Non-pigmented ciliary epithelial cell (primary cell): ENCODE measurements around the gene CLCA2.

Source experiments
- DNase-seq: peaks from one replicate; pipeline ENCODE4 v3.0.0-alpha.2; 2010; ENCODE audit warnings: low read depth

The CLCA2 gene

DNA sequence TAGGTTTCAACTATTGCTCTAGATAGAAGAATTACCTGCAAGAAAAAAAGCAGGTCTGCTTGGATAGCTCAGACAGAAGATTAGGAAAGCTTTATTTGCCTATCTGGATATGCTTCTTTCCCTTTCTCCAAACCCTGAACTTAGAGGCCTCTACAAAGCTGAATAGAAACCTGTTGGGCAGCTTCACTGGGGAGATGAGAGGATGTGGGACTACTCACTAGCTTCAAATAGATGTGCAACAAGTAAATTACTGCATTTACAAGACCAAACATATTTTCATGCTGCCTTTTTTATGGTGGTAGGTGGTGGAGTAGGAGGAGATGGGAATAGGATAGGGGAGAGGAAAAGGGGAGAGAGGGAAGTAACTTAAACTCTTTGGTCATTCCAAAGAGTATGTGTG is 6.4 kb downstream of the CLCA2 start:
- DNase-seq: no peak

DNA sequence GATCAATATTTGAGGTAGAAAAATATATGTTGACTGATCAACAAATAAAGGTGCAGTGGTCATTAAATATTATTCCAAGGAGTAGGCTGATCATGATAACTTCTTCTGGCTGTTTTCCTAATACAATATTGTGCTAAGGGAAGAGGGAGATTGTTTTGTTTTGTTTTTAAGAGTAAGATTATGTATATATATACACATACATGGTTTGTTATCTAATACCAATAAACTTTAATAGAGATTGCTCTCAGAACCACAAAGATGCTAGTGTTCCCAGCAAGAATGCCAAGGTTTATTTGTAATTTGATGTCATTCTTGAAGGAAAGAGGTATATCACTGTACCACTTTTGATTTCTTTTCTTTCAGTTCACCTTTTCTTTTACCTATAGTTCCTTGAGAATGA is 10.1 kb downstream of the CLCA2 start:
- no peak for DNase-seq

DNA sequence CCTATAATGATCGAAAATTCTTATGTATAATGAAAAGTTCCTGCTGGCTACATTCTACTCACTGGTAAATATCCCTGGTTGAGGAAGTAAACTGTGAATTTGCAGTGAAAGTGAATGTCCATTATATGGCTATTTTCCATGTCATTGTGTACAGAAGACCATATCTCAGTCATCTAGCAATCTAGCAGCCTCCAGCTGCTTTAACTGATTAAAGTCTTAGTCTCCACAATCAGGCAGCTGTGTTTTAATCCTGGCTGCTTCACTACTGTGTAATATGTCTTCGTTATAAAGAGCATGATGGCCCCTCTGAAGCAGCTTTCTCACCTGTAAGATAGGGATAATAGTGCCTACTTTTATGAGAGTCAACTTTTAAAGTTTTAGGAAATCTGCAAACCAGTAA is 11.4 kb downstream of the CLCA2 start:
- DNase-seq: no peak

DNA sequence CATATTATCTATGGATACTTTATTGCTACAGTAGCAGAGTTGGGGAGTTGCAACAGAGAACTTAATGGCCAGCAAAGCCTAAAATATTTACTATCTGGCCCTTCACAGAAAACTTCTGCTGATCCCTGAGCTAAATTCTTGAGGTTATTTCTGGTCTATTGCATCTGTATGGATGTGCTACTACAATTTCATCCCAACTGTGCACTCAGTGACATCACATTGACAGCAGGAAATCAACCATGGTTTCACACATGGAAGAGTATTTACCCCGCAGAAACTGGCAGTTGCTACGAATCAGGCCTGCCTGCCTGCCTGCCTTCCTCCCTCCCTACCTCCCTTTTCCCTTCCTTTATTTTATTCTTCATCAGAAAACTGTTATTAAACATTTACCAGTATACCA is 12.1 kb downstream of the CLCA2 start:
- no peak for DNase-seq

DNA sequence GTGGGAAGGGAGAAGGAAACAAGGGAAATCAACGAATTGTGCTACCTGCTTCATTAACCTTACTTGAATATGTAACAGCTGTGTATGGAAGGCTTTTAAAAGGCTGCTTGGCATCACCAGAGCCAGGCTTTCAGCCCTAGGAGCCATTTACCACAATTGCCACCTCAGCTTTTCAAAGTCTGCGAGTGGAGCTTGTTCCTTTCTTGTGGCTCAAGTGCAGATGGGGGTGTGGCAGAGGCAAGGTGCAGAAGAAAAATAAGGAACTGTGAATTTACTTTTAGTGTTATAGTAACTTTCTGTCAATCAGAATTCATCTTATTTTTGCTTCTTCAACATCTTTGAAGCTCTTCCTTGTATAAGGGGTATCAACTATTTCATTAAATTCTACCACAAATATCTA is 17.6 kb downstream of the CLCA2 start:
- DNase-seq: no peak

DNA sequence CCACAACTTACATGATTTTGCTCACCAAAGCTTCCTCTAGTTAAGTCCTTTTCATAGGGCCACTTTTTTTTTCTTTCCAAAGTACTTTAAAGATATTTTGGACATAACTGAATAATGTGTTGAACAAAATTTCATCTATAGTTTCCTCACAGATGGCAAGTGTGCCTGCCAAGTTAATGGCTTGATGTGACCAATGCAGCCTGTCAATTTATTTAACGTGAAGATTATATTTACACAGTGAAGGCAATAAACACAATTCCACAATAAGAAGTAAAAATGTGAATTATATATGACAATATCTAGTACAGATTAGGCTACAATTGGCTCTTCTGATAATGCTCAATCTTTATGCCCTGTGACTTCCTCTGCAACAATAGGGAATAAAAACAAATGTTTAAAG is 18.0 kb downstream of the CLCA2 start:
- DNase-seq: no peak

DNA sequence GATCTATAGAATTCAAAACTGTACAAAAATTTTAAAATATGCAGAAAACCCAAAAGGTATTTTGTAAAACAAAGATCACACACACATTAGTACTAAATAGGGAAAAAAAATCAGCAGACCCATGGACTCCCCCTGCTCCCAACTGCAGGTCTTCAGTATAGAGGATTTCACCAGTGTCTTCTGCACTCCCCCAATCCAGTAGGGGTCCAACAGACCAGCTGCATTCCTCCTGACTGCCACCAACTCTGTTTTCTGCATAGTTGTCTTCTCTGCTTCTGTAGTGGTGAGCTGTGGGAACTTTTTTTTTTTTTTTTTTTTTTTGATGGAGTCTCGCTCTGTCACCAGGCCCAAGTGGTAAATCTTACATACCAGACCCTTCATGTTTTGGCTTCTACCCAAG is 21.9 kb downstream of the CLCA2 start:
- DNase-seq: no peak

DNA sequence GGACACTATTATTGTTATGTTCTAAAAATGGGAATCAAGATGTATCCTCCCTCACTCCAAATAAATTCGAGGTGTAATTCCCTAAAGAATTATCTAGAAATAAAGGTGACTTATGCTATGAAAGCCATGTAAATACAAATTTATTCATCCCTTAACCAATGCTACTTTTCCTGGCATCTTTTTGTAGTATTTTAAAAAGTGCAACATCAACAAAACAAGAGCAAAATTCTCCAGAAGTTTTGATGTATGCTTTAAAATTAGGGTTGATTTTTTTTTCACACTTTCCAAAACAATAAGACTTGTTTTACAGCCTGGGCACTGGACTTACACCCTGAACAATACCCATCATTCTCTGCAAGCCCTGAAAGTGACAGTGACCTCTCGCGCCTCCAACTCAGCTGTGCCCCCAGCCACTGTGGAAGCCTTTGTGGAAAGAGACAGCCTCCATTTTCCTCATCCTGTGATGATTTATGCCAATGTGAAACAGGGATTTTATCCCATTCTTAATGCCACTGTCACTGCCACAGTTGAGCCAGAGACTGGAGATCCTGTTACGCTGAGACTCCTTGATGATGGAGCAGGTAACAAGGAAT is 23.3 kb downstream of the CLCA2 start:
- DNase-seq: no peak

DNA sequence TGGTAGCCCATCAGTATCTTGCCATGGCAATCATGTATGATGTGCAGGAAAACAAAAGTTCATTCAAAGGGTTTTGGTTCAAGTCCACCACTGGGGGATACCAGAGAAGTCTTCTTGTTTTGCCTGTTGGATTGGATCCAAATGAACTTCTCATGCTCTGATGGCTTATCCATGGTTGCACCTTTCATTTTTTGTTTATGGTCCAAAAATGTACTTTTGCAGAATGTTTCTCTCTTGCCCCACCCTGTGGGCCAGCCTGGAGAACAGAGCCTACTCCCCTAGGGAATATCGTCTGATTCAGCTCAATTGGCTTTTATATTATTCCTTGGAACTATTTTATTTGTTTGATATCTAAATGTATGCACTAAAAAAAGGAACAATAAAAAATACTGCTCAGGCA is 24.7 kb downstream of the CLCA2 start:
- DNase-seq: no peak

DNA sequence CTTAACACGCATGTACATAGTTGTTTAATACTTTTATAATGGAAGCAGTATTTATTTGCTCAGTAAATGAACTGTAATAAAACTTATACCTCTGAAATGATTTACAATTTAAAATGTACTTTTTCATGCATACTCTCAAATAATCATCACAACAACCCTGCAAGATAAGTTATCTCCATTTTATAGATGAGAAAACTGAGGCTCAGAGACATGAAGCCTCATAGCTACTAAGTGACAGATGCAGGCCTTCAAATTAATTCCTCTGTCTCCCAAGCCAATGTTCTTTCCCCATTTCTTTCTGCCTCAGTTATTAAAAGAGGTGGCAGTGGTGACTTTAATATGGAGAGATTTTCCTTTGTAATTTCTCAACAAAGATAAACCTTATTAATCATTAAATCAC is 25.1 kb downstream of the CLCA2 start:
- no peak for DNase-seq

DNA sequence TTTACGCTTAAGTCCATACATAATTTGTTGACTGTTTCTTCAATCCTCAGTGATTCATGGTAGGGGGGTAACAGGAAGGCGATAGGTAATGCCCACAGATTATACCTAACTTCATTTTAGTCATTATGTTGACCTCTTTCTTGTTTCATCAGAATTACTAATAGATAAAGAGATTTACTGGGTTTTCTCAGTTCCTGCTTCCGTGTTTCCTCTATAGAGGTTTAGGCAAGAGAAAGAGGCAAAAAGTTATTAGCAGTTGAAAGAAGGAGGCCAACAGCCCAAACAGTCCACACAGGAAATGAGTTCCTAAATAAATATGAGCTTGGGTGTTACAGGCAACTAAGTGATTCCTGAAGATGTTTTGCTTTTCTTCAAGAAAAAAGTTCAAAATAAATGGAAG is 26.9 kb downstream of the CLCA2 start:
- DNase-seq: no peak

DNA sequence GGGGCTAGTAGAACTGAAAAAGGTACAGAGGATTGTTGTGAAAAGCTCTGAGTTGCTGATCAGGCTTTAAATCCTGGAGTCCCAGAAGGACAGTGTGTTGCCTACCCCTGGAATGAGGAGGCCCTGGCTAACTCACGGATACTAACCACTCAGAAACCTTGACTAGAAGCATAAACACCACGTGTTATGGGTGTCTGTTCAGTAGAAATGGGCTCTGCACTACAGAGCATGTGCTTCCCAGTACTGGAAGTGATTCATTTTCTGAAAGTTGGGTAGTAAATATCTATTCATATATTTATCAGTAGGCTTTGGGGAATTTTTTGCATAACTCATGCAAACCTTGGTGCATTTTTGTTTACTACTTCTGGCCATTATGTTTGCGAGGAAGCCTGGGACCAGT is 29.7 kb downstream of the CLCA2 start:
- no peak for DNase-seq

DNA sequence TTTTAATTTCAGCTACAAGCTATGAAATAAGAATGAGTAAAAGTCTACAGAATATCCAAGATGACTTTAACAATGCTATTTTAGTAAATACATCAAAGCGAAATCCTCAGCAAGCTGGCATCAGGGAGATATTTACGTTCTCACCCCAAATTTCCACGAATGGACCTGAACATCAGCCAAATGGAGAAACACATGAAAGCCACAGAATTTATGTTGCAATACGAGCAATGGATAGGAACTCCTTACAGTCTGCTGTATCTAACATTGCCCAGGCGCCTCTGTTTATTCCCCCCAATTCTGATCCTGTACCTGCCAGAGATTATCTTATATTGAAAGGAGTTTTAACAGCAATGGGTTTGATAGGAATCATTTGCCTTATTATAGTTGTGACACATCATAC is 31.1 kb downstream of the CLCA2 start:
- DNase-seq: no peak

DNA sequence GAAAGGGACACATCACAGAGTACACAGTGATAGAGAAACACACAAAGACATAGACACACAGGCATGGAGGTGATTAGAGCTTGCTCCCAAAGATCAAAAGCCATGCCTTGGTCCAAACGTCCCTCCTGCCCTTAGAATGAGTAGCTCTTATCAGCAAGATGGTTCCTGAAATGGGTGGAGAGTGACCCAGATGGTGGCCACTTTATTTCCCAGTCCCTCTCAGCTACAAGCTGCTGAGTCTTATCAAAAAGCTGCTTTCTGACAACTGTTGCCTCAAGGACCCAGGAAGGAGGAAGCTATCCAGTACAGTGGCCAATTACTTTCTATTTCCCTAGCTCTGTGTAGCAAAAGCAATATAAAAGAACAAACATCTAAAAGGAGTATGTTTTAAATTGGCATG is 37.0 kb downstream of the CLCA2 start:
- DNase-seq: no peak

DNA sequence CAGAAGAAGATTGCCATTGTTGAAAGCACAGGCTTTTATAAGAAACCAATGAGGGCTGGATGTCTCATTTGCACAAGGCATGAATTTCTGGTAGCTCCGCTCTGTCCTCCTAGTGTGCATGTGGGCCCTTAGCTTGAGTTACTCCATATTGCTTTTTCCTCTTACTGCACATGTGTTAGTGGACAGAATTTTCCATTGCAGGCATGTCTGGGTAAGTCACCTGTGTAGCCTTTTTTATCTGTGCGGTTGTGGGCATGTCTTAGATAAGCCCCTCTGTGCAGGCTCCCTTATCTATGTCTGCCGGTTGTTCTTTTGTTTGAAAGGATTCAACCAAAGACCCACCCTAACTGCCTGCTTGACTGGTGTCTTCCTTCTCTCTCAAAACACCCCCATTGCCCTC is 37.5 kb downstream of the CLCA2 start:
- no peak for DNase-seq

DNA sequence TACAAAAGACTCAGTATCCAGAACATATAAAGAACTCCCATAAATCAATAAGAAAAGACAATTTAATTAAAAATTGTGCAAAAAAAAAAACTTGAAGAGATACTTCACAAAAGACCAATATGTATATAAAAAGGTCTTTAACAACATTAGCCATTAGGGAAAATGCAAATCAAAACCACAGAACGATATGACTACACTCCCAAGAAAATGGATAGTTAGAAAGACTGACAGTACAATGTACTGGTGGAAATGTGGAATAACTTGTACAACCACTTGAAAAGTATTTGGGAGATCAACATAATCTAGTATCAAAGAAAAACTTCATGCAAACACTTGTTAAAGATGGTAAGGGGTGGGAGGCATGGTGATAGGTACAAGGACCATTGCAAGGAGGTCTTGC is 40.8 kb downstream of the CLCA2 start:
- no peak for DNase-seq

DNA sequence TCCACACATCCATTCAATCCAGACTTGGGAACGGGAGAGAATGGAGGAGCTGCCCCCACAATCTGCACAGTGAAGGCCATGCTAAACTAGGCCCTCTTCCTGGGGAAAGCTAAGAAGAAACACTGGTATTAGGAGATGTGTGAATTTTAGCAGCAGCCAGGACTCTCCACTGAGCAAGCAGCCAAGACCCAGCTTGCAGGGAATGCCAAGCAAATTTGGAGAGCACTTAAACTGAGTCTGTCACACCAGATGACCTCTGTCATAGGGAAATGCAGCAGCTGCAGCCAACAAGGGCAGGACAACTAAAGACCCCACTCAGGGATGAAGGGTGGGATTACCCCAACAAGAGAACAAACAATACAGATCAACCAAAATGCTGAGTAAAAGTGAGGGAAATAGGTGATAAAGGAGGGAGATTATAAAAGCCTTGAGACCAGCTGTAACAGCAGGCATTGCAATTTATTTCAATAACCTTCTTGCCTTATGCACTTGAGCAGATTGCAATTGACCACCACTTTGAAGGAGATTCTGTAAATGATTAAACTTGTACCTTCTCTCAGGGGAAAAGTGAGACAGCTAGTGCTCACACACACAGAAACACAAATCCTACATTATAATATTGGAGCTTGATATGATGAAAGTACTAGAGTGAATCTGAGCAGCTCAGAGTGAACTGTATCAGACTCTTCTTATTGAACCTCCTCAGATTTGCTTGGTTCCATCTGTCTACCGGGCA is 42.3 kb downstream of the CLCA2 start:
- DNase-seq: no peak

DNA sequence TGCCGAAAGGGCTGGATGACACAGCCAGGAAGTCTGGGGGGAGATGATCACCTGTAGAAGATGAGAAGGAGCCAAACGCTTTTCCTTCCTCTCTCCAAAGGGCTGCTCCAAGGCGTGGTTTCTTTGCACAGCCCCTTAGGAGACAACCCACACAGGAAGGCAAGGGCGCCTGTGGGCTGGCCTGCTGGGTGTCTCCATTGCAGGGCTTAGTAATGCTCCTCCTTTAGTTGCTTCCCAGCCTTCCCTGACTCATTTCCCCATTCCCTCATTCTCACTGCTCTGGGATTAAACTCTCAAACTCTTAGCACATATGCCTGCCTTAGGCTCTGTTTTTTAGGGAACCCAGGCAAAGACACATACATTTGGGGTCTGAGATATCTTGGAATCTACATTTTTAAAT is 43.0 kb downstream of the CLCA2 start:
- DNase-seq: no peak

DNA sequence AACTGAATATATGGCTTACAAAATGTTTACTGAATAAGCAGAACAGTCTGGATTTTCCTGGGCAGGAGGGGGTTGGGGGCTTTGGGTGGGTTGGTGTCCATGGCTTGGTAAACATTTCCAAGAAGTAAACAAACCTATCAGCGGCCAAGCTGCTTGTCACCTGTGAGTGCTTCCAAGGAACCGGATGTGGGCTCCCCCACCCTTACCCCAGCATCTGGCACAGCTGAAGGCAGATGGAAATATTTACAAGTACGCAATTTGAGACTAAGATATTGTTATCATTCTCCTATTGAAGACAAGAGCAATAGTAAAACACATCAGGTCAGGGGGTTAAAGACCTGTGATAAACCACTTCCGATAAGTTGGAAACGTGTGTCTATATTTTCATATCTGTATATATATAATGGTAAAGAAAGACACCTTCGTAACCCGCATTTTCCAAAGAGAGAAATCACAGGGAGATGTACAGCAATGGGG is 44.6 kb downstream of the CLCA2 start, which contains the start of gene CLCA1:
CLCA1 (plus strand) TSS at position 427 of the 477 bp plus-strand sequence; CDS start at position 472, 45 bp downstream.
- DNase-seq: no peak

DNA sequence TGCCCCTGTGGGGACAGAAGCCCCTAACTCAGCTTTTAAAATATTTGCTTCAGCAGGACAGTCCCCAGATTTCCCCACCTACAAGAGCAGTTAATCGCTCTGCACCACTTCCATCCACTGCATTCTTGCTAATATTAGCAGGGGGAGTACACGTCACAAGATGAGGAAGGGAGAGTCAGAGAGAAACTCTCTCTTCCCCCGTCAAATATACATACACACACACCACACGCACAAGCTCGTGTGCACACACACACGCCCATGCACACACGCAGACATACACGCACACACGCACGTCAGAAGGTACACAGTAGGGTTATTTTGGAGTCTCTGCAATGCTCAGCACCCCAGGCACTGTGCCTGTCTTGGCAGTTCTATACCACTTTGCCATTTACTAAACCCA is 46.9 kb downstream of the CLCA2 start:
- DNase-seq: no peak

DNA sequence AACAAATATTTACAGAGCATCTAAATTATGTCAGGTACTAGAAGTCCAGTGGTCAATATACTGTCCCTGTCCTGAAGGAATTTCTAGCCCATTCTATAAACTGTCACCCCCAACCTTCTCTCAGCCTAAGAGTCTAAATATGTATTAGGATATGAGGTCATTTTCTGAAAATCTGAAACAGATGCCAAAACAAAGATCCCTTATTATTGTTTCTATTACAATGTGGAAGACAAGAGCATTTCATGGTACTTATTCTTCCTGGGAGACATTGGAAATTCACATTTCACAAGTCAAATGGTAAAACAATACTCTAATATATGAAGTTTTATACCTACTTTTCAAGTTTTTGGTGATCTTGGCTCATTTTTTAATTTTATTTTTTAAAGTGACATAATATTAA is 47.3 kb downstream of the CLCA2 start:
- no peak for DNase-seq

DNA sequence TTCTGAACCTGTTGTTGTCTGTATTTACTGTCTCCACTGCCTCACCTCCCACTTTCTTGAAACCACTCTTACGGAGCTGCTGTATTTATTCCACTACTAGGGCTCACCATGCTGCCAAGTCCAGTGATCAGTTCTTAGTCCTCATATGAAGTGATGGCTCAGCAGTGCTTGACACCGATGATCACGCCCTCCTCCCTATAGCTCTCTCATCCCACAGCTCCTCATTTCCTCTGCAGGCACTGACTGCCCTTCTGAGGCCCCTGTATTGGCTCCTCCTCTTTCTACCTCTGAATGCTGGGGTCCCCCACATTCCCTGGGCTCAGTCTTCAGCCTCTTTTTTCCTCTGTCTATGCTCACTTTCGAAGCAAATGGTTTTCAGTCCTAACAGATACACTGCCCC is 48.2 kb downstream of the CLCA2 start:
- no peak for DNase-seq

DNA sequence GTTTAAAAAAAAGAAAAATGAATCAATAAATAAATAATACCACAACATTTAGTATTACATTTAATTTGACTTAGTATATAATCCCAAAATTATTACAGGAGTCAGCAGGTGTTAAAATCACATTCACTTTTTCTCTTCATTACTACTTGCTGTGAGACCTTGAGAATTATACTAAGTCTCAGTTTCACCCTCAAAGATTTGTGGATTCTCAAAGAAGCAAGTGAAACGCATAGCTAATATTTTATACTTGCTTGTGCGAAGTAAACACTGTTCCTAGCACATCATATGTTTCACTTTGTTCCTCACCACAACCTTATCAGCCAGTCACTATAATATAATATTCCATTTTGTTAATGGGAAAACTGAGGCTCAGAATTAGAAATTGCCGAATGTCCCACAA is 48.8 kb downstream of the CLCA2 start:
- DNase-seq: no peak

DNA sequence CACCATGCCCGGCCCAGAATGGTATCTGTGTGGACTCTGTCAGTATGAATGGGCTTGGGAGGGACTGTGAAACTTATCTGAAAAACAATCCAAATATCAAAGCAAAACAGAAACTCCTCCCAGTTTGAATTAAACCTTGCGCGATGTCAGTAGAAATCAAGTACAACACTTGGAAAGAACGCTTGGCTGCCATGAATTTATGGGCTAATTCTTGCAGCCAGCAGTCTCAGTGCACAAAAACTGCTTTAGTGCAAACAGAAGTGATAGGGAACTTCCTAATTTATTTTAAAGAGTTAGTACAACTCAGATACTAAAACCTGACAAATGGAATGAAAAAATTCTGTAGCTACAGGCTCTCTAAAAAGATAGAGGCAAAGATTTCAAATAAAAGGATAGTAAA is 53.3 kb downstream of the CLCA2 start:
- no peak for DNase-seq
